ENCODE data around the gene ST6GALNAC1.

DNA sequence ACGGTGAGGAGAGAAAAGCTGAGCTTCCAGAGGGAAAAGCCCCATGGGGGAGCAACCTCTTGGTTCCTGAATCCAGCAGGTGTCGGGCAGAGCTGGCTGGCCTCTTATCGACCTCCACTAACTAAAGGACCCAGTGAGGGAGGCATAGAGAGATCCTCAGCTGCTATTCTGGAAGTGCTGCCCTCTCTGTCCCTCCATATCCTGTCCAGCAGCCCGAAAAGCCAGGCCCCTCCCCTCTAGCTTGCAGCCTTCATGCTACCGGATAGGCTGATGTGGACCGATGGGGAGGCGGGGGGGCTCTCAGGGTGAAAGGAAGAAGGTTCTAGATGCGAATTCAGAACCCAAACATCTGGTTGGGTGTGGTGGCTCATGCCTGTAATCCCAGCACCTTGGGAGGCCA, 42.3 kb upstream of the ST6GALNAC1 start:
- TF ChIP-seq, protein P1, sequence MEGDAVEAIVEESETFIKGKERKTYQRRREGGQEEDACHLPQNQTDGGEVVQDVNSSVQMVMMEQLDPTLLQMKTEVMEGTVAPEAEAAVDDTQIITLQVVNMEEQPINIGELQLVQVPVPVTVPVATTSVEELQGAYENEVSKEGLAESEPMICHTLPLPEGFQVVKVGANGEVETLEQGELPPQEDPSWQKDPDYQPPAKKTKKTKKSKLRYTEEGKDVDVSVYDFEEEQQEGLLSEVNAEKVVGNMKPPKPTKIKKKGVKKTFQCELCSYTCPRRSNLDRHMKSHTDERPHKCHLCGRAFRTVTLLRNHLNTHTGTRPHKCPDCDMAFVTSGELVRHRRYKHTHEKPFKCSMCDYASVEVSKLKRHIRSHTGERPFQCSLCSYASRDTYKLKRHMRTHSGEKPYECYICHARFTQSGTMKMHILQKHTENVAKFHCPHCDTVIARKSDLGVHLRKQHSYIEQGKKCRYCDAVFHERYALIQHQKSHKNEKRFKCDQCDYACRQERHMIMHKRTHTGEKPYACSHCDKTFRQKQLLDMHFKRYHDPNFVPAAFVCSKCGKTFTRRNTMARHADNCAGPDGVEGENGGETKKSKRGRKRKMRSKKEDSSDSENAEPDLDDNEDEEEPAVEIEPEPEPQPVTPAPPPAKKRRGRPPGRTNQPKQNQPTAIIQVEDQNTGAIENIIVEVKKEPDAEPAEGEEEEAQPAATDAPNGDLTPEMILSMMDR (IDR thresholded peaks at IDR 0.05), result no peak
- no peak for TF ChIP-seq POLR2AphosphoS5 (IDR thresholded peaks at IDR 0.05)

Data from prostate gland (tissue), 2 donors.